Fibroblast of lung (primary cell): Measurements from ENCODE around the gene PLAGL1.
"Not testable (repeated sequence)": the region's sequence is repeated elsewhere in the genome, so short reads cannot be mapped to it uniquely, and the experiment has no call there.

Source experiments
- EZH2 ChIP-seq: IDR thresholded peaks from 2 replicates; pipeline ENCODE4 v1.5.1; 2012; ENCODE audit warnings: low read length, control low read depth, mild to moderate bottlenecking; ENCODE audit errors: missing control alignments
- TF ChIP-seq, protein P1 (sequence below), 2 donors: IDR thresholded peaks in 1 of 2; conservative IDR thresholded peaks in 1 of 2; 1 replicate in 1 of 2; 2 replicates in 1 of 2; pipeline ENCODE4 v1.5.1; 2011 to 2012; ENCODE audit warnings: low read length in 2 of 2, control low read depth in 1 of 2, inconsistent platforms in 1 of 2, low read depth in 1 of 2, mild to moderate bottlenecking in 1 of 2

GRCh38 chr6:144009628-144010027, 1.6 kb upstream of the PLAGL1 start:
- TF ChIP-seq, protein P1, sequence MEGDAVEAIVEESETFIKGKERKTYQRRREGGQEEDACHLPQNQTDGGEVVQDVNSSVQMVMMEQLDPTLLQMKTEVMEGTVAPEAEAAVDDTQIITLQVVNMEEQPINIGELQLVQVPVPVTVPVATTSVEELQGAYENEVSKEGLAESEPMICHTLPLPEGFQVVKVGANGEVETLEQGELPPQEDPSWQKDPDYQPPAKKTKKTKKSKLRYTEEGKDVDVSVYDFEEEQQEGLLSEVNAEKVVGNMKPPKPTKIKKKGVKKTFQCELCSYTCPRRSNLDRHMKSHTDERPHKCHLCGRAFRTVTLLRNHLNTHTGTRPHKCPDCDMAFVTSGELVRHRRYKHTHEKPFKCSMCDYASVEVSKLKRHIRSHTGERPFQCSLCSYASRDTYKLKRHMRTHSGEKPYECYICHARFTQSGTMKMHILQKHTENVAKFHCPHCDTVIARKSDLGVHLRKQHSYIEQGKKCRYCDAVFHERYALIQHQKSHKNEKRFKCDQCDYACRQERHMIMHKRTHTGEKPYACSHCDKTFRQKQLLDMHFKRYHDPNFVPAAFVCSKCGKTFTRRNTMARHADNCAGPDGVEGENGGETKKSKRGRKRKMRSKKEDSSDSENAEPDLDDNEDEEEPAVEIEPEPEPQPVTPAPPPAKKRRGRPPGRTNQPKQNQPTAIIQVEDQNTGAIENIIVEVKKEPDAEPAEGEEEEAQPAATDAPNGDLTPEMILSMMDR (conservative IDR thresholded peaks at IDR 0.05 in 1 of 2, IDR thresholded peaks at IDR 0.05 in 1 of 2; ENCODE audit: low read depth in 1 of 2, low read length in 2 of 2): not testable (repeated sequence)
- not testable (repeated sequence) for TF ChIP-seq EZH2
